GM18870 (cell line): Measurements from ENCODE around the gene WDR36.

Experiments
- ATAC-seq: cut with Tn5 transposase; IDR thresholded peaks from one replicate; pipeline ENCODE4 v1.9.1; 2021; ENCODE audit warnings: moderate library complexity; ENCODE audit not compliant: unreplicated experiment

WDR36 gene

DNA sequence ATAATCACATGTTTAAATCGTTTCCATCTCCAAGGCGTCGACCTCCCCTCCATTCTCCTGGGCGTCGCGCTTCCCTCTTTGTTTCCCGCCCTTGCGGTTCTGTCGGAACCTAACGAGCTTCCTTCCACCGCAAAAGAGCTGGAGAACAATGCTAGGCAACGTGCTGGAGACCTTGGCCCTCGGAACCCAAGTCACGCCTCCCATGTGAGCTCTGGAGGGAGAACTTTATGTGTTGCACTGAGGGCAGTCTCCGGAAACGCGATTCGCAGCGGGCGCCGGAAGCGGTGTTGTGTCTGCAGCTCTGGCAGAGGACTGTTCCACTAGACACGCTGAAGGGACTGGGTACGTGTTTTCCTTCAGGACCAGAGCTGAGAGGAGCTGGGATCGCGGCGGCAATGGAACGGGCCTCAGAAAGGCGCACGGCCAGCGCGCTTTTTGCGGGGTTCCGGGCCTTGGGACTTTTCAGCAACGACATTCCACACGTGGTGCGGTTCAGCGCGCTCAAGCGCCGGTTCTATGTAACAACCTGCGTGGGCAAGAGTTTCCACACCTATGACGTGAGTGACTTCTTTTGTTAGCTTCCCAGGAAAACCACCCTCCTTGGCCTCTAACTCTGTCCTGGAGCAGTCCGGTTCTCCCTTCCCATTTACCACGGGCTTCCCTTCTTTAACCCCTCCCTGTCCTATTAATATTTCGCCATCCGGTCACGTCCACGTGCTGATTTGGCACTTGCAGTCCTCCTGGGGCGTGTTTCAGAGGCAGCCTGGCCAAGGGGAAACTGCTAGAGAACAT lies at the start of gene WDR36:
WDR36 (plus strand) TSS at position 287 of the 792 bp plus-strand sequence; CDS start at position 396, 109 bp downstream.
- peak; percentile 89 for ATAC-seq

DNA sequence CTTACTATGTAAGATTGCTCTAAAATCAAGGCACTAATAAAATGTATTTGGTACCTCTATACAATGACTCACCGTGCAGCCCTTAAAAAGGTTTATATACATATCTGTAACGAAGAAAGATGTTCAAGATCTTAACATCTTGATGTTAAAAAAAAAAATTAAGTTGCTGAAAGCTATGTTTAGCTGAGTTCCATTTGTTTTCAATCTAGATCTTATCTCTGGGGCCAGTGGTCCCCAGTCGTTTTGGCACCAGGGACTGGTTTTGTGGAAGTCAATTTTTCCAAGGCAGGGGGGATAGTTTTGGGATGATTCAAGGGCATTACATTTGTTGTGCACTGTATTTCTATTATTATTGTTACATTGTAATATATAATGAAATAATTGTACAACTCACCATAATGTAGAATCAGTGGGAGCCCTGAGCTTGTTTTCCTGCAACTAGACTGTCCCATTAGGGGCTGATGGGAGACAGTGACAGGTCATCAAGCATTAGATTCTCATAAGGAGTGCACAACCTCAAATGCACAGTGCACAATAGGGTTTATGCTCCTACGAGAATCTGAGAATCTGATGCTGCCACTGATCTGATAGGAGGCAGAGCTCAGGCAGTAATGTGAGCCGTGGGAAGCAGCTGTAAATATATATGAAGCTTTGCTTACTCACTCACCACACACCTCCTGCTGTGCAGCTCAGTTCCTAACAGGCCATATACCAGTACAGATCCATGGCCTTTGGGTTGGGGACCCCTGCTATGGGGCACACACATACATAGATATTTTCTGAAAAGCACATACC lies 48.2 kb upstream of the WDR36 start:
- no peak for ATAC-seq

DNA sequence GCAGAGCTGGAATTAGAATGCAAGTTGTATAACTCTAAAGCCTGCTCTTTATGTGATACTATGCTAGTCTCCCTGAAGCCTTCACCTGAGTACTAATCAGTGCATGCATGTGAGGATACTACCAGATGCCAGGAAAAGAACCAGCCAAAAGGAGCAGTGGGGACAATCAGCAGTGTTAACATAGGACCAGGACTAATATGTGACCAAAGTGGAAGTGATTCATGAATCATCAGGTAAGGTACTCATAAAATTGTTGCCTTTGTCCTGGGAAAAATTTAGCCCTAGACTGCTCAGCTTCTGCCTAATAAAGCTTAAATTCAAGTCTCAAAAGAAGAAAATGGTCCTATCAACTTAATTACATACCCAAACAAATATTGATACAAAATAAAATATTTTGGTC lies 34.1 kb upstream of the WDR36 start:
- ATAC-seq = no peak

DNA sequence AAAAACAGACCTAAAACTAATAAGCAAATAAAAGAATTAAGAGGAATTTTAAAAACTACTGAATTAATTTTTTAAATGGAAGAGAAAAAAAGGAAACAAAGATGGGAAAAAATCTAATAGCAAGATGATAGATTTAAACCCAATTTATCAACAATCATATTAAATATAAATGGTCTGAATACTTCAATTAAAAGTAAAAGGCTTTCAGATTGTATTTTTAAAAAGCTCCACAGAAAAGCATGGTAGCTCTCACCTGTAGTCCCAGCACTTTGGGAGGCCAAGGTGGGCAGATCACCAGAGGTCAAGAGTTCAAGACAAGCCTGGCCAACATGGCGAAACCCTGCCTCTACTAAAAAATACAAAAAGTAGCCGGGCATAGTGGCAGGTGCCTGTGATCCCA lies 32.0 kb upstream of the WDR36 start:
- ATAC-seq = no peak

DNA sequence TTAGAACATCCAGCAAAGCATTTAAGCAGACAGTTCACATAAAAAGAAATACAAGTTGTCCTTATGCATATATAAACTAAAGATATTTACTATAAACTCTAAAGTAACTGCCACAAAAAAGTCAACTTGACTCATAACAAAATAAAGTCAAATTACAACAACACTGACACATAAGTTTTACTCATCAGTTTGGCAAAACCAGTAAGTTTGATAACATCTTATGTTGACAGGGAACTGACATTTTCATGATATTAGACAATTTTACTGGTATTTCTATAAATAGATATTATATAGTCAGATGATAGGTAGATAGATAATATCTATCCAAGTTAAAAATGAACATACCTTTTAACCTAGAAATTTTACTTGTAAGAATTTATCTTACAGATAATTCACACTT lies 30.5 kb upstream of the WDR36 start:
- ATAC-seq = no peak

DNA sequence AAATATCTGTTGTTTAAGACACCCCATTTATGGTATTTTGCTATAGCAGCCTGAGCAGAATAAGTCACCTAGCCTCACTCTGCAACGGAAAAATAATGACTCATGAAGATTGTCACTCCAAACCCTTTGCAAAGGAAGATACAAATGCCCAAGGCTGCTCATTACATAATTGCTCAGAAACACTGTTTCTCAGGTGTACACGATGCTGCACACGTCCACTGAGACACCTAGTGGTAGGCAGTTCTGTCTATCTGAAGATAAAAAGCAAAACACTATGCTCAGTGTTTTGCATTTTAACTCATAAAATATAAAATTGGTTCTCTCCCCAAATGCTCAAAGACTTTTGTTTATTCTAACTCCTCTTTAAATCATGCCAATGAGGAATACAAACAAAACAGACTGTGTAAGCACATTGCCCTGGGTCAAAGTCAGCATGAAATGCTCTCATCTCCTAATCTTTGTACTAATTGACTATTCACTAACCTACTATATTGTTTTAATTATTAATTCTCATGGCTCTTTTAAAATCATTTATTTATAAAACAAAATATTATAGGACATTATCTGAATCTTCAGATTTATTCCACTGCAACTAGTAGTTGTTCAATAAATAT lies 28.3 kb upstream of the WDR36 start:
- ATAC-seq = no peak

DNA sequence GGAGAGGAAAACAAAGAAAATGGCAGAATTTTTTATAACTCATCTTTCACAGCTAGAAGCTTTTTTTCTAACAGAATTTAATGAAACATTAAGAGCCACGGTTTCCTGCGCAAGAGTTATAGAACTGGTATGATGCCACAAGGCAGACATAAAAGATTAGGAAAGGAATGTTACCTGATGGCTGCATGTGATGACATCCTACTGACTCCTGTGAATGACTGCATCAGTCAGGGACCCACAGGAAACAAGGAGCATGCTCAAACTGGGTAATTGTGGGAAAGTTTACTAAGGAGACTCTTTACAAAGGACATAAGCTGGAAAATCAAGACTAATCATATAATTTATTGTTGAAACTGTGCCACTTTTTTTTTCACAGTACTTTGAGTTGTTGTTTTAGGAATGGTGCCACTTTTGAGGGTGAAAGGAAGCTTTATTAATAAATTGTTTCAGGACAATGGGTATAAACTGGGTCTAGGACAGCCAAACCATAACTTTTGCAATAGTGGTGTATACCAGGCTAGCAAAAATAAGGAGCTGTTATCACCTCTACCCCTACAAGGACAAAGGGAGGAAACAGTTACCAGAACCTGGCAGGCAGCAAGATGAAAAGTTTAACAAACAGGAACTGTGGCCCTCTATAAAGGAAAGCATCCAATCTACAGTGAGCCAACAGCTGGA lies 25.7 kb upstream of the WDR36 start:
- no peak for ATAC-seq

DNA sequence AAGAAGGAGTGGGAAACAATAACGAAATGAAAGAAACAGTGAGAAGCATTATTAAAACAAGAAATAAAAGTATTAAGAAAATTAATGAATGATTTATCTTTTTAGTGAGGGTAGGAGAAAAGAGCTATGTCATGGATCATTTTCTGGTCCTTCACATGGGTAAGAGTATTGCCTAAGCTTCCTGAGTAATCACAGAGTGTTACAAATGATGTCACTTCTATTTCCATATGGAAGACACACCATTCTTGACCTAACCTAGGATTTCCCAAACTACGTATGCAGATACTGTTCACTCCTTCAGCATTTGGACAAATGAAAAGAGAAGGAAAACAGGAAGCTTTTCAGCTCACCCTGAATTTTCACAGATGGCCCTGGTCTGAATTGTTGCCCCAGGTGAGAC lies 23.9 kb upstream of the WDR36 start:
- no peak for ATAC-seq

DNA sequence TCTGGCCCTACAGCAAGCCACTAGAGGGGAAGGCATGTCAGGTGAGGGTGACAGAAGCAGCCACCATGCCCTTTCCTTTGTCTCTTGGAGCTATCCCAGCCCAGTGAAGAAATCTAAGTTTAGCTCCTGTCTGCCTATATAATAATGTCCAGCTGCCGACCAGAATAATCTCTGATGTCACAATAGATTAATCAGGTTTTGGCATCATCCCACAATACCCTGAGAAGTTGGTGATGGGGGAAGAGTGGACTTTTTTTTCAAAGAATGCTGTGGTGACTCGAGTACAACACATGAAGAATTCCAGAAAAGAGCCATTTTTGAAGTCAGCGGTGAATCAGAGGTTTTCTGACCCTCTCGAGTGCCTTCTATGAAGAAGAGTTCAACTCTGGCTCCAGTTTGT lies 22.3 kb upstream of the WDR36 start:
- no peak for ATAC-seq

DNA sequence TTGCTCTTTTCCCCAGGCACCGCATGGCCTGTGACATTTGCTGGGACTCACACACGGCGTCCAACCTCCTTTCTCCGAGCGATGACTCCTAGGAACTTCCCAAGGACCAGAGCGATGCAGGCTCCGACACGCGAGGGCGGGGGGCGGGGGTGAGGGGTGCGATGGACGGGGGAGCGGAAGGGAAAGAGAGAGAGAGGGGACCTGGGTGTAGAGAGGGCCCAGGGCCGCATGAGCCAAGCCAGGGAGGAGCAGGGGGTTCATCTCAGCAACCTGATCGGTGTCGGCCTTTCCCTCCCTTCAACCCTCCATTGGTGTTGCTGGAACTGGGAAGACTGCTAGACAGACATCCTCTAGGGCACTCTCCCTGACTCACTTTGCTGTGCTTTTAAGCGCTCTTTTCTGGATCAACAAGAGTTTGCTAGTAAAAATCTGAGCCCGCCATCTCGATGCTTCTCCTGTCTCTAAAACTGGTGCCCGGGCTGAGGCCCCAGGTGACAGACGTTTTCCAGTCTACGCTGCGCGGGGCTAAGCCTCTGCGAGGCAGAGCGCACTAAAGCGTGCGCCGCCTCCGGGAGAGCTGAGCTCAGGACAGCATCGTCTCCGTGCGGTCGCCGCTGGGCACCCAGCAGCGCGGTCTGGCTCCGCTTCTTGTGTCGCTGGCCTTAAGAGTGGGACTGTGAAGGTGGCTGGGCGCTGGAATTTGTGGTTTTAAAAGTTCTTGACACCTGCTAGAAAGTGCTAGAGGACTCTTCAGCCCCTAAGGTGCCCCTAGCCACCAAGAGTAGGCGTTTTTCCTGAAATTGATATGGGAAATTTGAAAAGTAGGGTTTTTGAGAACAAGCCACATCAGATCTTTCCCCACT lies 21.6 kb upstream of the WDR36 start:
- no peak for ATAC-seq

DNA sequence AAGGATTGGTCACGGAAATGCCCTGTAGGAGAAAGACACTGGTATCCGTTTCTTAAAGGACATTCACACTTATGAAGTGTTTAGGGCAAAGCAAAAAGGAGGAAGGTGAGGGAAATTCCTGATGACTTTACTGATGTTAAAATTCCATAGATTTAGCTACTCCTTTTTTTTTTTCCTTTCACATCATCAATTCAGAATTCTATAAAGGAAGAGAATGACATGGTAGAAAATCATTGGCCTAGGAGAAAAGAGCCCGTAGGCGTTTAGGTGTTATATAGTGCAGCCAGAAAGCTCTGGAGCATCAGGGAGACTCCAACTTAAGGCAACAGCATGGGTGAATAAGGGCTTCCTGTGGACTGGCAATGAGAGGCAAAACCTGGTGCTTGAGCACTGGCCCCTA lies 20.7 kb upstream of the WDR36 start, which contains the start of gene TSLP:
TSLP (plus strand) TSS at position 301 of the 400 bp plus-strand sequence. CDS start 178 bp downstream, outside the sequence.
- no peak for ATAC-seq

DNA sequence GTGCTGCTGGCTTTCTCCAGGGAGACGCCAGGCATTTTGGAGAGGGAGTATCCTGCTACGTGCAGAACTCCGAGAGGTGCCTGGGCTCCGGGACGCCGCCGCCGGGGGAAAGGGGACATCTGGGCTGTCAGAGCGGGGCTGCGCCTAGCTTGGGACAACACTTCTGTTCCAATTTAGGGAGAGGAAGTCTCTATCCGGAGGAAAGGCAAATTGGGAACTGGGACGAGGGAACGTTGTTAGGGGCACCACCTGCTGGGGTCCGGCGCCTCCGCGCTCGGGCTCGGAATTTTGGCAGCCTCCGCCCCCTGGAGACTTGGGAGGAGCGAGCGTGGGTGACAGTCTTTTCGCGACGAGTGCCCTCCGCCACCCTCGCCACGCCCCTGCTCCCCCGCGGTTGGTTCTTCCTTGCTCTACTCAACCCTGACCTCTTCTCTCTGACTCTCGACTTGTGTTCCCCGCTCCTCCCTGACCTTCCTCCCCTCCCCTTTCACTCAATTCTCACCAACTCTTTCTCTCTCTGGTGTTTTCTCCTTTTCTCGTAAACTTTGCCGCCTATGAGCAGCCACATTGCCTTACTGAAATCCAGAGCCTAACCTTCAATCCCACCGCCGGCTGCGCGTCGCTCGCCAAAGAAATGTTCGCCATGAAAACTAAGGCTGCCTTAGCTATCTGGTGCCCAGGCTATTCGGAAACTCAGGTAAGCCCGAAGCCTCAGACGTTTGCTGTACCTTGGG lies 19.0 kb upstream of the WDR36 start:
- ATAC-seq = peak; percentile 47

DNA sequence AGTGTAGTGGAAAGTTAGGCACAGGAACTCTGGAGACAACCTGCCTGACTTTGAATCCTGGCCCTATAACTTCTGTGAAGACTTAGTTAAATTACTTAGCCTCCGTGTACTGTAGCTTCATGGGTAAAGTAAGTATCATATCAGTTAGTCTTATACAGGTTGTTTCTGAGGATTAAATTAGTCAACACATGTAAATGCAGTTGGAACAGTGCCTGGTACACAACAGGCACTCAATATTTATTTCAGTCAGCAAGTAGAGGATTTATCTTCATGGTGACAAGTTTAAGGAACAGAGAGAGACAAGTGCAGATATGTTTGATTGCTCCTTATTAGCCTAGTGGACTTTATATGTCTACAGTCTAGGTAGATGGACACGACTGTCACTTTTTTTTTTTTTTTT lies 17.9 kb upstream of the WDR36 start:
- no peak for ATAC-seq

DNA sequence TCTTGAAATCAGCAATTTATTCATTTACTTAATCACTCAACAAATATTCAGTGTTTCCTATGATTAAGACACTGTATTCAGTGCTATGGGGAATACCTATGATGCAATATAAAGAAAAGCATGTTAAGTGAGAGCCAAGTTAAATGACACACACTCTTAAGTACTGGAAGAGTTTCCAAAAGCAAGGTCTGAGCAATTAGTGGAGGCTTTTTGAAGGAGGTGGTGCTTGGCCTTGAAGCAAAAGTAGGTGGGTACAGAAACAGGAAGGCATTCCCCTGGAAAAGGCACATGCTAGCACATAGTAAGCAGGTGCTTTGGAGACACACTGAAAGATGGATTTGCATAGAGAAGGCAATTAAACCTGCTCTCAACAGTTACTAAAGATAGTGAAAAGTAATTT lies 16.6 kb upstream of the WDR36 start:
- no peak for ATAC-seq

DNA sequence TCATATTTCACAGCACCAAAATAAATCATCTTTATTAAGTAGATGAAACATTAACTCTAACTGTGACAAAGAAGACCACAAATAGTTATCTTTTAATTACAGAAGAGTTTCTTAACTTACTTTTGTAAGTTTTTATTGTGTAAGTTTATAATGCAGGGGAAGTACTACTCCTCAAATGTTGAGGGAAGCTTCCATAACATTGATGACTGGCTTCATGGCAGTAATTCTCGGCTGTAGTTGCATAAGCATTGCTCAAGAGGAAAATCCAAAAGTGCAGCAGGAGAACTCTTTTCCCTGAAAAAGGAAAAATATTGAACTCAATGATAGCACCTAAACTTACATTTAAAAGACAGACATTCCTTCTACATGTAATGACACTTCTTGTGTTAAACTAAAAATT lies 16.1 kb upstream of the WDR36 start:
- ATAC-seq = no peak

DNA sequence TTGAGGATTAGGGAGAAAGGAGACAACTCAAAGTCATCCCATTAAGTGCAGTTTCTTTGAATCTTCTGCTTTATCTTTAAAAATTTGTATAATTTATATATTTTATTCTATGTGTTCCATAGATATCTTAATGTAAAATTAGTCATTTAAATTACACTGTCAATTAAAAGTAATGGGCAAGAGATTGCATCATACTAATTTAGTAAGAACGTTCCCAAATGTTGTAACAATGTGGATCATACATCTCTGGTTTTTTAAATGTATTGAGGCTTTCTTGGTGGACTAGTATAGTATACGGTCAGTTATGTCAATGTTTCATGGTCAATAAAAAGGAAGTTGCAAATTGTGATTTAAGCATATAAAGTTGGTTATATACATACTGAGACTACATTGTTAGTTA lies 14.5 kb upstream of the WDR36 start:
- no peak for ATAC-seq

DNA sequence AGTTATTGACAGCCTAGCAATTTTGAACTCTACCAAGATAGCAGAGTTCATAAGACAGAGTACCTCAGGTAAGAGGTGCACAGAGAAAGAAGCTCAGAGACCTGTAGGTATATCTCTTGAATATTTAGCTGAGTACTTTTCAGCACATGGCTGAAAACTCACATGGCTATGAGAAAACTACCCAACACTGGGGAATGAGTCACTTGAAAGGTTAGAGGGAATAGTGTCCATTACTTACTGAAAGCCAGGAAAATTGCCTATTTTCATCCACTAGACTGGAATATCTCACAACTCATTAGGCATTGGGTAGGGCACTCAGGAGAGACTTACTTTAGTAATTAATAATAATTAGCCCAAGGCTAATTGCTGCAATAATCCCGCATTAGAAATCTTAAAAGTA lies 12.3 kb upstream of the WDR36 start:
- ATAC-seq = no peak

DNA sequence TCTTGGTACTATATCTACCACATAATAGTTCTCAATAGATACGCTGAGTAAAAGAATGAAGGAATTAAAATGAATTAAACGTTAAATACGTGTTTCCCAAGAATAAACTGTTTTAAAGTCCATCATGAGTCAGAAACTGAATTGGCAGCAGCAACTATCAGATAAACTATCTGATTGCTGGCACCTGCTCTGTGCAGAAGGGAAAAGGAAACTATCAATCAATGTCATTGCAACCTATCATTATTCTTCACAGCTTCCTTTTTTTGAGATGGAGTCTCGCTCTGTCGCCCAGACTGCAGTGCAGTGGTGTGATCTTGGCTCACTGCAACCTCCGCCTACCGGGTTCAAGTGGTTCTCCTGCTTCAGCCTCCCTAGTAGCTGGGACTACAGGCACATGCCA lies 8.8 kb upstream of the WDR36 start:
- peak; percentile 61 for ATAC-seq

DNA sequence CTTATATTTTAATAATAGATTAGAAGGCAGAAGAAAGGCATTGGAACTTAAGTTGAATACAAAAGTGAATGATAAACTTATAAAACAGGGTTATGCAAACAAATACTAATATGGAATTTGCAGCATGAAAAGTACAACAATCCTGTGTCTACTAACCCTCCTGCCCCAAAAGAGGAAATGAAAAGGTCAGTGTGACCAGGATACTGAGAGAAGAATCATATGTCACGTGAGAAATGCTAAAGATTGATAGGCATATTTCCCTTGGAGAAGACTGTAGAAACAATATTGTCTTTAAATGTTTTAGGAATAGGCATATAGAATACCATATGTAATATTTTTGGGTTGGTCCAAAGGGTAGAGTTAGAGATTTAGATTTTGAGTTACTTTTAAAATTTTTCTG lies 3.8 kb downstream of the WDR36 start:
- ATAC-seq = no peak
